GM12878 (cell line): ENCODE data around the gene FERMT3. TPM values are rescaled to one million over a fixed set of nuclear protein-coding genes. Genes with fewer than 3 reads are reported as not detected.
A peak's percentile ranks its signal among the peaks of the same experiment; 100 is the strongest.

Experiments used
- BACH1 ChIP-seq: fragments of 450-650 bp; IDR thresholded peaks from 2 replicates; pipeline ENCODE4 v1.6.1; 2017; ENCODE audit warnings: mild to moderate bottlenecking, borderline replicate concordance
- BCLAF1 ChIP-seq: fragments of 450-650 bp; IDR thresholded peaks from 2 replicates; pipeline ENCODE4 v1.6.1; 2017; ENCODE audit warnings: antibody characterized with exemption, mild to moderate bottlenecking, moderate library complexity
- HDAC2 ChIP-seq: fragments of 200-600 bp; sonication (generic); IDR thresholded peaks from 2 replicates; pipeline ENCODE4 v1.6.1; 2017
- HSF1 ChIP-seq: fragments of 150-350 bp; IDR thresholded peaks from 2 replicates; pipeline ENCODE4 v1.6.1; 2014; ENCODE audit warnings: mild to moderate bottlenecking, low read depth, low read length
- JUND ChIP-seq: IDR thresholded peaks from 2 replicates; pipeline ENCODE4 v1.6.1; 2012; ENCODE audit warnings: low read depth, mild to moderate bottlenecking, low read length, improper control_type of control experiment, moderate library complexity
- NBN ChIP-seq: fragments of 450-650 bp; IDR thresholded peaks from 2 replicates; pipeline ENCODE4 v1.6.1; 2016
- NFIC ChIP-seq: IDR thresholded peaks from 2 replicates; pipeline ENCODE4 v1.6.1; 2012; ENCODE audit warnings: low read depth, mild to moderate bottlenecking, inconsistent platforms, low read length, moderate library complexity
- NR2C1 ChIP-seq: fragments of 450-650 bp; IDR thresholded peaks from 2 replicates; pipeline ENCODE4 v1.6.1; 2017; ENCODE audit warnings: antibody characterized with exemption, mild to moderate bottlenecking, moderate library complexity
- NRF1 ChIP-seq: conservative IDR thresholded peaks from 2 replicates; pipeline ENCODE4 v1.6.1; 2011; ENCODE audit warnings: mild to moderate bottlenecking, low read depth, low read length, improper control_type of control experiment
- PAX5 ChIP-seq: IDR thresholded peaks from 2 replicates; pipeline ENCODE4 v1.6.1; 2011; ENCODE audit warnings: low read depth, low read length, borderline replicate concordance
- POU2F2 ChIP-seq: IDR thresholded peaks from 3 replicates; pipeline ENCODE4 v1.6.1; 2011; ENCODE audit warnings: low read depth, mild to moderate bottlenecking, low read length, borderline replicate concordance
- RAD51 ChIP-seq: fragments of 450-650 bp; IDR thresholded peaks from 2 replicates; pipeline ENCODE4 v1.6.1; 2016; ENCODE audit warnings: moderate library complexity, mild to moderate bottlenecking, inconsistent platforms
- SREBF1 ChIP-seq: IDR thresholded peaks from 2 replicates; pipeline ENCODE4 v1.6.1; 2012; ENCODE audit warnings: mild to moderate bottlenecking, low read length
- ZBTB33 ChIP-seq: fragments of 450-650 bp; IDR thresholded peaks from 2 replicates; pipeline ENCODE4 v1.6.1; 2017; ENCODE audit warnings: mild to moderate bottlenecking
- polyA plus RNA-seq, 11 experiments: library from polyadenylated mRNA; depleted of rRNA in 4 of 11; unstranded in 6 of 11; stranded (reverse) in 5 of 11; fragments of >200 nt; fragmentation: Nextera tagmentation in 4 of 11; fragmentation: Illumina TruSeq in 1 of 11; extraction: Ambion mirVana in 4 of 11; extraction: Trizol in 1 of 11; gene quantifications; 1 replicate in 1 of 11; 2 replicates in 10 of 11; pipeline versions ENCODE4 v1.2.1 to v1.2.3, GENCODE V29; 2011 to 2016; ENCODE audit warnings: inconsistent platforms in 2 of 11, missing spikeins in 2 of 11, low read depth in 1 of 11
- total RNA-seq, 4 experiments: library from RNA; depleted of rRNA in 3 of 4; stranded (reverse); fragments of >200 nt in 3 of 4; fragmentation: Illumina TruSeq in 1 of 4; extraction: Trizol in 1 of 4; gene quantifications; 2 replicates each; pipeline versions ENCODE4 v1.2.1 to v1.2.3, GENCODE V29; 2013 to 2021
- TF ChIP-seq, protein P1 (sequence below): fragments of 450-650 bp; IDR thresholded peaks from 2 replicates; pipeline ENCODE4 v1.6.1; 2018; ENCODE audit warnings: borderline replicate concordance, mild to moderate bottlenecking; ENCODE audit not compliant: partially characterized antibody
- TF ChIP-seq, protein P2 (sequence below): fragments of 450-650 bp; IDR thresholded peaks from 2 replicates; pipeline ENCODE4 v1.6.1; 2017; ENCODE audit warnings: borderline replicate concordance

FERMT3 gene
- total and polyA plus RNA-seq, 10 of the 15 experiments (the other 5 are each of a cell fraction or from before 2014, with no cell fraction given), result 2.0 to 211 (median 114) TPM

DNA sequence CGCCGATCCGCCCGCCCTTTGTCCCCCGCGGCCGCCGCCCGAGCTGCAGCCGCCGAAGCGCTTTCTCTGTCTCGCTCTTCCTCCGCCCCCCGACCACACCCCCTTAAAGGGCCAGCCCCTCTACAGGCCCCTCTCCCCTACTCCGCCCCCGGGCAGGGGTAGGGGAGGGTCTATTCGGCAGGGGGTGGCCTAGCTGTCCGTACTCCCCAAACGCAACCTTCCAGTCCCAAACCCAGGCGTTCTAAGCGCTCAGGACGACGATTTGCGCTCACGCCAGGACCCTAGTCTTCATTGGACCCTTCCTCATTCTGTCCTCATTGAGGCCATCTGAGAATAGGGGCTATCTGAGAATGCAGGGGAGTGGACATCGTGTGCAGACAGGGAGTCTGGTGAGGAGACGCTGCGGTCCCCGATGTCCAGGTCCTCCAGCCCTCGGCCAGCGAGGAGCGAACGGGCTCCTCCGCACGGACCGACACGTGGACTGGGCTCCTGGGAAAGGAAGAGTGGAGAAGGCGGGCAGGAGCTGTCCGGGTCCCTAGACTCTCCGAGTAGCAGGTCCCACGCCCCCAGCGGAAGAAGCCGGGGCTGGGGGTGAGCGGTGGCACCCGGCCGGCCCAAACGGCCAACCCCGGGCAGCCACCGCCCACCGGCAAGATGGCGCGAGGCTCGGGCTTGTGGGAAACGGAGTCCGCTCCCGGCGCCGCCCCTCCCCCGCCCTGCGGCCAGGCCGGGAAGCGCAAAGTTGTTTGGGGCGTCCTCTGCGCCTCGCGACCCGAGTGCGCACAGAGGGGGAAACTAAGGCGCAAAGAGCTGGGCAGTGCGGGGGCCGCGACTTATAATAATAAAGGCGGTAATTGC is 40.6 kb downstream of the FERMT3 start, which contains the start of gene PPP1R14B (continued):
- TF ChIP-seq JUND, result no peak
- peak; percentile 61 for TF ChIP-seq NR2C1
- no peak for TF ChIP-seq NFIC
- TF ChIP-seq RAD51, result no peak
- 0 out of 2 replicates have a peak, but pooled peaks have one; percentile 46 for TF ChIP-seq NBN
- no peak for TF ChIP-seq POU2F2
- no peak for TF ChIP-seq SREBF1
- TF ChIP-seq ZBTB33, result no peak
- TF ChIP-seq, protein P1, sequence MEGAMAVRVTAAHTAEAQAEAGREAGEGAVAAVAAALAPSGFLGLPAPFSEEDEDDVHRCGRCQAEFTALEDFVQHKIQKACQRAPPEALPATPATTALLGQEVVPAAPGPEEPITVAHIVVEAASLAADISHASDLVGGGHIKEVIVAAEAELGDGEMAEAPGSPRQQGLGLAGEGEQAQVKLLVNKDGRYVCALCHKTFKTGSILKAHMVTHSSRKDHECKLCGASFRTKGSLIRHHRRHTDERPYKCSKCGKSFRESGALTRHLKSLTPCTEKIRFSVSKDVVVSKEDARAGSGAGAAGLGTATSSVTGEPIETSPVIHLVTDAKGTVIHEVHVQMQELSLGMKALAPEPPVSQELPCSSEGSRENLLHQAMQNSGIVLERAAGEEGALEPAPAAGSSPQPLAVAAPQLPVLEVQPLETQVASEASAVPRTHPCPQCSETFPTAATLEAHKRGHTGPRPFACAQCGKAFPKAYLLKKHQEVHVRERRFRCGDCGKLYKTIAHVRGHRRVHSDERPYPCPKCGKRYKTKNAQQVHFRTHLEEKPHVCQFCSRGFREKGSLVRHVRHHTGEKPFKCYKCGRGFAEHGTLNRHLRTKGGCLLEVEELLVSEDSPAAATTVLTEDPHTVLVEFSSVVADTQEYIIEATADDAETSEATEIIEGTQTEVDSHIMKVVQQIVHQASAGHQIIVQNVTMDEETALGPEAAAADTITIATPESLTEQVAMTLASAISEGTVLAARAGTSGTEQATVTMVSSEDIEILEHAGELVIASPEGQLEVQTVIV, result no peak
- TF ChIP-seq, protein P2, sequence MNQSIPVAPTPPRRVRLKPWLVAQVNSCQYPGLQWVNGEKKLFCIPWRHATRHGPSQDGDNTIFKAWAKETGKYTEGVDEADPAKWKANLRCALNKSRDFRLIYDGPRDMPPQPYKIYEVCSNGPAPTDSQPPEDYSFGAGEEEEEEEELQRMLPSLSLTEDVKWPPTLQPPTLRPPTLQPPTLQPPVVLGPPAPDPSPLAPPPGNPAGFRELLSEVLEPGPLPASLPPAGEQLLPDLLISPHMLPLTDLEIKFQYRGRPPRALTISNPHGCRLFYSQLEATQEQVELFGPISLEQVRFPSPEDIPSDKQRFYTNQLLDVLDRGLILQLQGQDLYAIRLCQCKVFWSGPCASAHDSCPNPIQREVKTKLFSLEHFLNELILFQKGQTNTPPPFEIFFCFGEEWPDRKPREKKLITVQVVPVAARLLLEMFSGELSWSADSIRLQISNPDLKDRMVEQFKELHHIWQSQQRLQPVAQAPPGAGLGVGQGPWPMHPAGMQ, result no peak
- TF ChIP-seq HSF1, result no peak
- no peak for TF ChIP-seq HDAC2
- no peak for TF ChIP-seq BCLAF1
- peak; percentile 26; the same call in 1 of the 2 replicates for TF ChIP-seq BACH1
- TF ChIP-seq PAX5, result no peak
- TF ChIP-seq NRF1, result no peak
